HG02763 (cell line): ENCODE measurements around the gene RBM5.

Experiments
- ATAC-seq: cut with Tn5 transposase; IDR thresholded peaks from one replicate; pipeline ENCODE4 v1.9.1; 2021; ENCODE audit warnings: mild to moderate bottlenecking, moderate library complexity; ENCODE audit not compliant: unreplicated experiment

RBM5 gene

GRCh38 chr3:50158530-50159146 is 69.9 kb downstream of the RBM5 start:
- ATAC-seq = no peak

- ATAC-seq = no peak
Measured at GRCh38 chr3:50160561-50160983, 71.9 kb downstream of the RBM5 start.

DNA sequence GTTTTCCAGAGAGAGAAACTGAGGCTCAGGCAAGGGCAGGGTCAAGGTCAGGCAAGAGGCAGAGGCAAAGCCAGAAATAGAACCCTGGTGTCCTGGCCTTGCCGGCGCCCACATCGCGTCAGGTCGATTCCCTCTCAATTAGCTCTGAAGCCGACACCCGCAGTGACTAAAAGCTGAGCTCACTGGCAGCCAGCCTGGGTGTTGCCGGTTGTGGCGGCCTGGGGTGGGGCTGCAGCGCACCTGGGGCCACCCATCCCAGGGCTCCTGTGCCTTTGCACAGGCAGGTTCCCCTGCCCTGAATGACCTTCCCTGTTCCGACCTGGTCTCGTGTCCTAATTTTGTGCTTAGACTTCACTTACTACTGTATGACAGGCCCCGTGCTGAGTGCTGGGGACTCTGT is 72.6 kb downstream of the RBM5 start:
- ATAC-seq = no peak

GRCh38 chr3:50162034-50162883 is 73.5 kb downstream of the RBM5 start:
- ATAC-seq = no peak

GRCh38 chr3:50163572-50164455 is 75.1 kb downstream of the RBM5 start:
- ATAC-seq = no peak

DNA sequence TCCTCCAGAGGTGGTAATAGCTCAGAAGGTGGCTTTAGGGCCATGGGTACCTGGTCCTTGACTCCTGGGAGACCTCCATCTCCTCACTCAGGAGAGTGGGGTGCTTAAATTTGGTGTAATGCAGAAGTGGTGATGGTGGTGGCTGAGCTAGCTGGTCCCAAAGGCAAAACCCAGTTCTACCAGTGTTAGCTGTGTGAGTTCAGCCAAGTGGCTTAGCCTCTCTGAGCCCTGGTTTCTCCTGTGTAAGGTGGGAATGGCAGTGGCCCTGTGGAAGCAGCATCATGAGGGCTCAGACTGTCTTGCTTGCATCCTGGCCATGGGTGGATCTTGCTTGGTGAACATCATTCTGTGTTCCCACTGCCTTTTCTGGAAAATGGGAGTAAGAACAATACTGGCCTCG is 75.8 kb downstream of the RBM5 start:
- ATAC-seq = no peak

- no peak for ATAC-seq
Measured at GRCh38 chr3:50164984-50165909, 76.5 kb downstream of the RBM5 start.

DNA sequence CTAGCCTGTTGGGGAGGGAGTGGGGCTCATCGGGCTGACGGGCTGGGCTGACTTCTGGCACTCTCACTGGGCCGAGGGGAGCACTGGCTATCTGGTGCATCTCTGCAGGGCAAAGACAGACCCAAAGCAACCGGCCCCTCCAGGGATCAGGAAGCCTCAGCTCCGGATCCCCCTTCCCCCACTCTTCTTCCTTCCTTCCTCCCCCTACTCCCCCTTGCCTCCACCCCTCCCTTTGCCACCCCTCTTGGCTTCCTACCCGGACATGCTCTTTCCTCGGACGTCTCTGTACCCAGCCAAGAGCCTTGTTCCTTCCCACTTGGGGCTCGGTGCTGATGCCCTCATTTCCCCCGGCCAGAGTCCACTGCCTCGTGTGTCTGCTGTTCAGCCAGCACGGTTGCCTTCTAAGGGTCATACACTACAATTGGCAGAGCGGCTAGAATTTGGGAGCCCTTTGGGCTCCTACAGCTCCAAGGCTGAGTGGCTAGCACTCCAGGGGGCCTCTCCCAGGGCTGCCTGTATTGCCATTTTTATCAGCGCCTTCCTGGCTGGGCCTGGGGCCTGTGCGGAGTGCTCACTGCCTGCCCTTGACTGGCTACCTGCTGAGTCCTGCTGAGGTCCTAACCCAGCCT is 77.3 kb downstream of the RBM5 start:
- ATAC-seq = no peak

GRCh38 chr3:50166620-50167019 is 77.9 kb downstream of the RBM5 start:
- no peak for ATAC-seq

GRCh38 chr3:50167069-50167840 is 78.5 kb downstream of the RBM5 start:
- ATAC-seq = no peak

GRCh38 chr3:50167841-50168209 is 79.1 kb downstream of the RBM5 start:
- no peak for ATAC-seq

GRCh38 chr3:50168388-50168787 is 79.7 kb downstream of the RBM5 start:
- ATAC-seq = no peak
